Mononuclear cell (primary cell): ENCODE data around the gene HMGCR. TPM values are rescaled to one million over a fixed set of nuclear protein-coding genes. Genes with fewer than 3 reads are reported as not detected.

Source experiments
- H3K27me3 ChIP-seq: 2 replicates; pipeline ENCODE4 v1.6.0; 2011; ENCODE audit warnings: low read length, control low read depth; ENCODE audit not compliant: insufficient read depth
- H3K4me1 ChIP-seq: 2 replicates; pipeline ENCODE4 v1.5.1; 2011; ENCODE audit warnings: mild to moderate bottlenecking, low read length, control low read depth; ENCODE audit not compliant: insufficient read depth
- H3K4me3 ChIP-seq: 2 replicates; pipeline ENCODE4 v1.5.1; 2011; ENCODE audit warnings: mild to moderate bottlenecking, low read length, moderate library complexity
- H3K9me3 ChIP-seq: 2 replicates; pipeline ENCODE4 v1.5.1; 2011; ENCODE audit warnings: low read depth, mild to moderate bottlenecking, control low read depth, low read length
- total RNA-seq: library from RNA; depleted of rRNA; stranded (reverse); fragments of >200 nt; gene quantifications from one replicate; pipeline ENCODE4 v1.2.3, GENCODE V29; 2012

HMGCR gene
- total RNA-seq, 1 donor: 29.0 TPM

GRCh38 chr5:75361310-75361709 lies 24.3 kb downstream of the HMGCR start:
- H3K4me3 ChIP-seq: no peak overlapping the region
- H3K4me1 ChIP-seq: no peaks in the 10 kb centered on the region
- no peaks in the 10 kb centered on the region for H3K9me3 ChIP-seq
- no peaks in the 10 kb centered on the region for H3K27me3 ChIP-seq

DNA sequence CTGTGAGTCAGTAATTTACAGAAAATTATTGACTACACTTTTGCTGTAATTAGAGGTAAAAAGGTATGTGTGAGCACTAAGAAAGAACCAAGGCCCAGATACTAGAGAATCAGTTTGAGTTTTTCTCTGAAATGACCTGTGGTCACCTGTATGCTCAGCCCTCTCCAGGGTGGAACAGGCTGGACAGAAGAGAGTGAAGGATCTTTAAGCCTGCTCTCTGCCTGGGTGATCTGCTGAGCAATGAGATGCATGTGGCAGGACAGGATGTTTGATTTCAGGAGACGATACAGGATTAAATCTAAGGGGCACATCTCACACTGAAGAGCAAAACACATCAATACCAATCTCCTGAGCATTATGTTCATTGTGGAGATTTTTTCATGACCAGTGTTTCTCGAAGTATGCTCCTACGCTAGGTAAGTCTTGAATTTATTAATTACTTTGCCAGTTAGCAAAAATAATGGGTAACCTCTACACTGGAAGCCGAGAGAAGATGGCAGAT lies 25.5 kb downstream of the HMGCR start:
- H3K4me1 ChIP-seq: no peaks in the 10 kb centered on the region
- no peak overlapping the region for H3K4me3 ChIP-seq
- H3K27me3 ChIP-seq: no peaks in the 10 kb centered on the region
- H3K9me3 ChIP-seq: no peaks in the 10 kb centered on the region

DNA sequence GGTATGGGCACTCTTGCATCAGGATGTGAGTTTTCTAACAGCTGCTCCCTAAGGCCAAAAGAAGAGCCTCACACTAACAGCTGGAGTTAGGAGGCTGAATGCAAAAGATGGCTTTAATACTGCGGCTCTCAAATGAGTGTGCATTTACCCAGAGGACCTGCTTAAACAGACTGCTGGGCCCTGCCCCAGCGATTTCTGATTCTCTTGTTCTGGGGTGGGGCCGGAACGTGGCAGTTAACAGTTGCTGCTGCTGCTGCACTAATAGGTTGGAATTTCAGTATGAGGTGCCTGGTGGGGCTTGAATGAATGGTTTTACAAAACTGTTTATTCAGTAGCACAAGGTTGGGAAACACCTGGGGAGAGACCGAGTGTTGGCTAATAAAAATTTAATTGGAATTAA lies 26.1 kb downstream of the HMGCR start:
- H3K9me3 ChIP-seq: no peaks in the 10 kb centered on the region
- no peaks in the 10 kb centered on the region for H3K4me1 ChIP-seq
- H3K27me3 ChIP-seq: no peaks in the 10 kb centered on the region
- H3K4me3 ChIP-seq: no peak overlapping the region

DNA sequence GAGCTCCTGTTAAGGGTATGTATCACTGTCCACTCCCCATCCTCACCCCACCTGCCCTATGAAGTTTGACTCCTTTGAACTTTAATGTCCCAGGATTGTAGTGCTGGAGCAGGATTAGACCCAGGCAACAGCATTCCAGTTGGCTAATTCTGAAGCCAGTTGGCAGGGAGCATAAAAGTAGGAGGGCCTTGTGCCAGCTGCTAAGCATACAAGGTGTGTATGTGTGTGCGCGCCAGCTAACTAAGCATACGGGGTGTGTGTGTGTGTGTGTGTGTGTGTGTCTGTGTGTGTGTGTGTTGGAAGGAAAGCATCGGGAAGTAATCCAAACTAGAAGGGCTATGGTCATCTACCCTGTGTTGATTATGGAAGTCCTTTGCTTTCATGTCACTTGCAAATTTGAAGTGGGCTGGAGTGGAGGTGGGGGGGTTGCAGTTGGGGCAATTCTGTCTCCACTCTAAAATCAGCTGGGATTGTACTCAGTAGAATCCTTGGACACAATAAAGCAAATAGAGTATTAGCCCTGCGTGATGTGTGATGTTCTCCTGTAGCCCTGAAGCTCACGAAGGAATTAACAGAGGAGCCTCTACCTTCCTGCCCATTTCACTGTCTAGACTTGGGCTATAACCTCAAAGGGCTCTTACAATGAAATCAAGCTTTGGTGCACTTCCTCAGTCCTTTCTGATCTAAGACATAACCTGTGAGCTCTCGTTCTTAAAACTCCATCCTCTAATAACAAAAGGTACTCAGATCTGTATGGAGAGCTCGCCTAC lies 26.9 kb downstream of the HMGCR start:
- H3K27me3 ChIP-seq: no peaks in the 10 kb centered on the region
- H3K9me3 ChIP-seq: no peaks in the 10 kb centered on the region

DNA sequence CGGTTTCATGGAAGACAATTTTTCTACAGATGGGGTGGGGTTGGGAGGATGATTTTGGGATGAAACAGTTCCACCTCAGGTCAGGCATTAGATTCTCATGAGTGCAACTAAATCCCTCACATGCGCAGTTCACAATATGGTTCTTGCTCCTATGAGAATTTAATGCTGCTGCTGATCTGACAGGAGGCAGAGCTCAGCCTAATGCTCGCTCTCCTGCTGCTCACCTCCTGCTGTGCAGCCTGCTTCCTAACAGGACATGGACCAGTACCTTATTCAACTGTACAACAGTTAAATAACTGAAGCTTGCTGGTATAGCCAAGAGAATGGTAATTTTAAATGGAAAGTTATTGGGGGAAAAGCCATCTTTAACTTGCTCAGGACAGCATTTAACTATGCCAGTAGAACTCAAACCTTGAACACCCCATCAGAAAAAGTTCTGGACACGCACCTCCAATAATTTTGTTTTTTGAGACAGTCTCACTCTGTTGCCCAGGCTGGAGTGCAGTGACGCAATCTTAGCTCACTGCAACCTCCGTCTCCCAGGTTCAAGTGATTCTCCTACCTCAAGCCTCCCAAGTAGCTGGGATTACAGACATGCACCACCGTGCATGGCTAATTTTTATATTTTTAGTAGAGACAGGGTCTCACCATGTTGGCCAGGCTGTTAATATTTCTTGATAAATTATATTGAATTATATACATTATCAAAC lies 27.7 kb downstream of the HMGCR start:
- Histone ChIP-seq H3K4me3 (no peak overlapping the region), H3K9me3 (no peaks in the 10 kb centered on the region), H3K4me1 (no peaks in the 10 kb centered on the region), H3K27me3 (no peaks in the 10 kb centered on the region)

More for the DNA sequence above, 26.9 kb downstream of the HMGCR start:
- Histone ChIP-seq H3K4me1 (no peaks in the 10 kb centered on the region), H3K4me3 (no peak overlapping the region)

DNA sequence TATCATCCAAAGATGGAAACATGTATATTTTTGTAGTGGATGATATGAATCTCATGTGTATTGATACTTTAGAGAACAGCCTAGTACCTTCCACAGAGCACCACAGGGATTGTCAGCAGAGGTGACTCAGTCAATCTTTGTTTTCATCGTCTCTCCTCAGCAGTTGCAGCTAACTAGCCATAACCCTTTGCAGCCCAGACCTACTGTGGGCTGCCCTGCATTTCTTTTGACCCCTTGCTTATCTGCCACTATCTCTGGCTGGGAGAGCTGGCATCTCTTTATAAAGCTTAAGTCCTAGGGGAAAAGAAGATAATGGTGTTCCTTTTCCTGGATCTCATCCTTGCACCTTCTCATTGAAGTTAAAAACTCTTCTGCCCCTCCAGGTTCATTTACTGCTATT lies 28.7 kb downstream of the HMGCR start:
- Histone ChIP-seq H3K9me3 (no peaks in the 10 kb centered on the region), H3K27me3 (no peaks in the 10 kb centered on the region), H3K4me1 (no peaks in the 10 kb centered on the region), H3K4me3 (no peak overlapping the region)

- no peaks in the 10 kb centered on the region for H3K27me3 ChIP-seq
- no peaks in the 10 kb centered on the region for H3K9me3 ChIP-seq
- no peak overlapping the region for H3K4me3 ChIP-seq
- H3K4me1 ChIP-seq: no peaks in the 10 kb centered on the region
Observed at GRCh38 chr5:75366787-75367186, 29.8 kb downstream of the HMGCR start.

DNA sequence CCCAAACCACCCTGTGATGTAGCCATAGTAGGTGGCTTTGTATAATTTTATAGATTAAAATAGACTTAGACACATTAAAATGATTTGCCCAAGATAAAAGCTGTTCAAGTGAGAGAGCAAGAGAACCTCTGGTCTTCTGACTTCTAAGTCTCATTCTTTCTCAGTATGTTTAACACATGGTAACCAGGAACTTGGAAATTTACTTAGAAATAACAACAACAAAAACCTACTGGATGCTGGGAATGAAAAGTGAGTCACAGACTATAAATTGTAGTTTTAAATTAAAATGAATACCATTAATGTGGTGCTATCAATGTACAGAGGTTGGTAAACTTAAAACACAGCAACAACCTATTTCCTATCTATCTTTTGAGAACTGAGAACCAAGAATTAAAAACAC lies 30.4 kb downstream of the HMGCR start:
- H3K4me3 ChIP-seq: no peak overlapping the region
- H3K27me3 ChIP-seq: no peaks in the 10 kb centered on the region
- no peaks in the 10 kb centered on the region for H3K4me1 ChIP-seq
- no peaks in the 10 kb centered on the region for H3K9me3 ChIP-seq

DNA sequence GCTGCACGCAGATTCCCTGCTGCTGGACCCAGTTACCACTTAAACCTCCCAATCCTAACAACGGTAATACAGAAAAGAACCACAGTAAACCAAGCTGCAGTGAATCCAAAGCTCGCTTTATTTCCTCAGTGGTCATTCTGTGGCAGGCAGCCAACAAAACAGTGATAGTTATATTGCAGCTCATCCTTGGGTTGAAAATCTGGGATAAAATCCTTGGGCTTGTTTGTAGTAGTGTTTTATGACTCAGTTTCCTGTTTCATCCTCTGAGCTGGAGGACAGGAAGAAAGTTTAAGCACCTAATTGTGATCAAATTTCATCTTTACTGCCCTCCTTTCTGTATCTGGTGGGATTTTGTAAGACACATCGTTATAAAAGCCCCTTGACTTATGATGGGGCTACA lies 31.4 kb downstream of the HMGCR start:
- H3K4me3 ChIP-seq: no peak overlapping the region
- H3K27me3 ChIP-seq: no peaks in the 10 kb centered on the region
- H3K4me1 ChIP-seq: no peaks in the 10 kb centered on the region
- no peaks in the 10 kb centered on the region for H3K9me3 ChIP-seq

DNA sequence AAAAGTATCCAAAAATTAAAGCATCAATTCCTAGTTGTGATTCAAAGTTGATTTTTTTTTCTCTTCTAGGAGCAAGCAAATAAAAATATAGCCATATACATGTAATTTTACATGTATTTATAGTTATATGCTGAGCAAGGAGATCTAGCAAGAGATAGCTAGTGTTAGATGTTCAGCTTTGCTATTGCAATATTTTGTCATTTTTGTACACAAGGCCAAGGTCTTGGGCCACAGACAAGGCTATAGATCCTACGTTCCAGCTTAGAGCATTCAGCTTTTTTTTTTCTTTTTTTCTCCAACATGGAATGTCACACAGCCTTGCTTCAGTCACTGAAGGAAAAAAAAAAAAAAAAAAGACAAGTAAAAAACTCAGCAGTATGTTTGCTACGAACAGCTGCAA lies 36.8 kb downstream of the HMGCR start:
- no peaks in the 10 kb centered on the region for H3K27me3 ChIP-seq
- H3K9me3 ChIP-seq: no peaks in the 10 kb centered on the region
- H3K4me1 ChIP-seq: no peaks in the 10 kb centered on the region
- H3K4me3 ChIP-seq: no peak overlapping the region

- H3K4me3 ChIP-seq: no peak overlapping the region
- no peaks in the 10 kb centered on the region for H3K27me3 ChIP-seq
- H3K9me3 ChIP-seq: no peaks in the 10 kb centered on the region
- H3K4me1 ChIP-seq: no peaks in the 10 kb centered on the region
Observed at GRCh38 chr5:75374394-75374814, 37.4 kb downstream of the HMGCR start.

GRCh38 chr5:75375414-75375813 lies 38.4 kb downstream of the HMGCR start:
- Histone ChIP-seq H3K9me3 (no peaks in the 10 kb centered on the region), H3K4me1 (no peaks in the 10 kb centered on the region), H3K27me3 (no peaks in the 10 kb centered on the region), H3K4me3 (no peak overlapping the region)

- Histone ChIP-seq H3K4me1 (no peaks in the 10 kb centered on the region), H3K27me3 (no peaks in the 10 kb centered on the region)
Observed at GRCh38 chr5:75380099-75380498, 43.1 kb downstream of the HMGCR start.

GRCh38 chr5:75381456-75381855 lies 44.4 kb downstream of the HMGCR start:
- Histone ChIP-seq H3K9me3 (no peaks in the 10 kb centered on the region), H3K4me3 (no peak overlapping the region), H3K27me3 (no peaks in the 10 kb centered on the region), H3K4me1 (no peaks in the 10 kb centered on the region)

More at GRCh38 chr5:75380099-75380498, 43.1 kb downstream of the HMGCR start:
- H3K9me3 ChIP-seq: no peaks in the 10 kb centered on the region
- H3K4me3 ChIP-seq: no peak overlapping the region

DNA sequence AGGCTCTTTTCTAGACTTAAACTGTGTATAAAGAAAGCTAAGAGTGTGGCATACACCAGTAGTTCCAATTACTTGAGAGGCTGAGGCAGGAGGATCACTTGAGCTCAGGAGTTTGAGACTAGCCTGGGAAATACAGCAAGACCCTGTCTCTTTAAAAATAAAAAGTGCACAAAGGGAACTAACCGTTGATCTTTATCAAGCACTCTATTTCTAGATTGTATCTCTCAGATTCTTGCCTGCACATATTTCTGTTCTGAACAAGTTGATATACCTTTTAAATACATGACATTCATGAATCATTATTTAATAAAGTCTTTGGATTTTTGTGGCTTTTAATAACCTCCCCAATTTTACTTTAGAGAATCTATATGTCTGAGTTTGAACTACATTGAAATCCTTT lies 47.2 kb downstream of the HMGCR start:
- Histone ChIP-seq H3K4me1 (no peaks in the 10 kb centered on the region), H3K27me3 (no peaks in the 10 kb centered on the region), H3K9me3 (no peaks in the 10 kb centered on the region), H3K4me3 (no peak overlapping the region)
